HG02678 (cell line): ENCODE results near the gene GPATCH4.
"Not testable (repeated sequence)": the region's sequence is repeated elsewhere in the genome, so short reads cannot be mapped to it uniquely, and the experiment has no call there.

Source experiments
- ATAC-seq: cut with Tn5 transposase; IDR thresholded peaks from one replicate; pipeline ENCODE4 v1.9.1; 2021; ENCODE audit warnings: mild to moderate bottlenecking, moderate library complexity; ENCODE audit not compliant: unreplicated experiment

Gene GPATCH4

DNA sequence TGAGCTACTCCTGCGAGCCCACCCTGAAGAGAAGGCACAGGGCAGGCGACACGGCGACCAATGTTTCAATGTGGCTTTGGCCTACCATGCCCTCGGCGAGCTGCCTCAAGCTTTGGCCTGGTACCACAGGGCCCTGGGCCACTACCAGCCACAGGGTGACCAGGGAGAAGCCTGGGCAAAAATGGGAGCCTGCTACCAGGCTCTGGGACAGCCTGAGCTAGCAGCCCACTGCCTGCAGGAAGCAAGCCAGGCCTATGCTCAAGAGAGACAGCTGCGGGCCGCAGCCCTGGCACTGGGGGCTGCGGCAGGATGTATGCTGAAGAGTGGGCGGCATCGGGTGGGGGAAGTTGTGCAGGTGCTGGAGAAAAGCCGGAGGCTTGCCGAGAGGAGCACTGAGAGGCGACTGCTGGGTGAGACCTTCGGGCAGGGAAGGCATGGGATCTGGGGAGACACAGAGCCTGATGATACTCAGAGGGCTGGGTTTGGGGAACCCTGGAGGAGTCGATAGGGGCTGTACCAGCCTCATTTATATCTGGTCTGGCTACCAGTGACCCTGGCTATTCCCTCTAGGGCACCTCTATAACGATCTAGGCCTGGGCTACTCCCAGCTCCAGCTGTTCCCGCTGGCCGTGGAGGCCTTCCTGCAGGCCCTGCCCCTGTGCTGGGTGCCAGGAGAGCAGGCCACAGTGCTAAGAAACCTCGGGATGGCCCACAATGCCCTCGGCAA lies 19.5 kb downstream of the GPATCH4 start:
- no peak for ATAC-seq

- no peak for ATAC-seq
Measured at GRCh38 chr1:156579472-156579871, 21.8 kb downstream of the GPATCH4 start, which contains the start of gene TTC24. TTC24 (plus strand) TSS chr1:156579723; CDS start chr1:156581365, 1,642 bp downstream.

- no peak for ATAC-seq
Measured at GRCh38 chr1:156578055-156578454, 23.2 kb downstream of the GPATCH4 start.

DNA sequence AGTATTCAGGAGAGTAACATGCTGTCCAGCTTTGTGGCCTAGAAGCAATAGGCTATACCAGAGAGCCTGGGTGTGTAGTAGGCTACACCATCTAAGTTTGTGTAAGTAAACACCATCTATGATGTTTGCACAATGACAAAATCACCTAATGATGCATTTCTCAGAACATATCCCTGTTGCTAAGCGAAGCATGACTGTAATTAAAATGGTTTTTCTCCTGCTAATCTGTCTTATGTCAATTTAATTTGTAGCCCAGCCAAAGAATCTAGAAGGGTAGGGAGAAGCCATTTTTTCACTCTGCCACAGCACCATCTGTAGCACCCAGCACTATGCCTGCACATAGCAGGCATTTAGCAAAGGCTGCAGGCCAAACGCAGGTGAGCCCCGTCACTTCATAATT lies 23.7 kb downstream of the GPATCH4 start:
- ATAC-seq, result no peak

- no peak for ATAC-seq
Measured at GRCh38 chr1:156574039-156574633, 27.1 kb downstream of the GPATCH4 start.

- no peak for ATAC-seq
Measured at GRCh38 chr1:156572663-156573018, 28.6 kb downstream of the GPATCH4 start.

DNA sequence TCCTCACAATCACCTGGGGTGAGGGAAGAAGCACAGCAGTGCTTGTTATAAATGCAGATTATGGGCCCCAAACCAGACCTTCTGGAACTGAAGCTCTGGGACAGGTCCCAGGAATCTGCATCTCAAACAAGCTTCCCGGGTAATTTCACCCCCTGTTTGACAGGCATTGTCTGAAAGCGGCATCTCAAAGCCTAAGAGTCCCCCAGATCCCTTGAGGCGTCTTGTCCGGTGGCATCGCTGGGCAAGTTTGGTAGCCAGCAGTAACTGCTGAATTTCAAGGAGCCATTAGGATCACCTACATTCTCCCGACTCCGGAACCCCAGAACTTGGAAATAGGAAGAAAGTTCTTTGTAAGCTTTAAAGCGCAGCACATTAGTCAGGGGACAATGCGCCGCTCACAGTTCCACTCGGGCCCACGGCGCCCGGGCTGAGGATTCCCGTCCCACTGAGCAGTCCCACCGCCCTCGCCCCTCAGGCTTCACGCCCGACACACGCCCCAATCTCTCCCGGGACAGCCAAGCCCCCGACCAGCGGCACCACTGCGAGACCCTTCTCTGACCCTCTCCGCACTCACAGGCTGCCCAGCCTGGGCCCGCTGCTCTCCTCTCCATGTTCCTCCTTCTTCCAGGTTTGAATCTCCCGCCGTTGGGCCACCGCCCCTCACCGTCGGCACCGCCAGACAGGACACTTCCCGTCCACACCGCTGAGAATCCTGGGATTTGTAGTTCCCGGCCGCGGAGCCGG lies 29.2 kb downstream of the GPATCH4 start, which contains the start of gene IQGAP3:
TSS of gene IQGAP3 (minus strand) at position 647 of the 744 bp plus-strand sequence. CDS start at position 611, 36 bp downstream.
- peak; percentile 93 for ATAC-seq

DNA sequence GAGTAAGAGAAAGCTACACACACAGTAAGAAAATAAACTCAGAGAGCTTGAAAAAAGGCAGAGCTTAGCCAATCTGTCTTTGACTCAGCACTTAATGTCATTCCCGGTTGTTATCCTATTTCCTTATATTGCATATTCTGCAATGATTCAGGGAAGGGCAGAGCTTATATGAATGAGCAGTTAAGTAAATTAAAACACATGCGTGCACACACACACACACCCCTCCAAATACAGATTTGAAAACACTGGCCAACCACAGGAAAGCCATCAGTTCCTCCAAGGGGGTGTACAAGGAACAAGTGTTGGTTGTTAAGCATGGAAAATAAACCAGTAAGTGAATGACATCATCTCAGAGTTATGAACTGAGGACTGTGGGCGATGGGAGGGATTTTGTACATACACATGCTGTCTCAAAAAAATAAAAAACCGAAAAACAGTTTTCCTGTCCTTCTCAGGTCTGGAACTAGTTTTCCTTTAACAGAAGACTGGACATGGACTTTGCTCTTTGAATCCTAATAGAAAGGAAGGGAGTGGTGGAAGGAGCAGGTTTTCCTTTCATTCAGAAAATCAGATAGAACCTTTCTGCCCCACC lies 29.9 kb downstream of the GPATCH4 start:
- ATAC-seq, result no peak

DNA sequence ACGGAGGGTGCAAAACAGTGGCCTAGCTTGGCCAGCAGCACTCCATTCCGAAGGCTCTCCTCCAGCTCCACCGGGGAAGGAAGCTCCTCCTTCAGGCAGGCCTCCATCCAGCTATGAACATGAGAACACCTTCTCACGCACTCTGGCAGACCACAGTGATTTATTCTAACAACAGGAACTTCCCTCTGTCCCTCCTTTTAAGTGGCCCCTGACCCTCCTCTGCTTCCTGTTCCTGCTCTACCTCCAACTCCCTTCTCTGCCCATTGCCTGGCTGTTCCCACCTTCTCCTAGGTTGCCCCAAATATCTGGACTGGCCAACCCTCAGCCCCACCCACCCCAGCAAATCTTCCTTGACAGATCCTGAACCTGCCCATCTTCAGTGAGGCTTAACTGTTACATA lies 34.8 kb downstream of the GPATCH4 start:
- ATAC-seq, result no peak

GRCh38 chr1:156565519-156565918 lies 35.8 kb downstream of the GPATCH4 start:
- no peak for ATAC-seq

GRCh38 chr1:156560585-156561163 lies 40.6 kb downstream of the GPATCH4 start:
- ATAC-seq, result no peak

- no peak for ATAC-seq
Measured at GRCh38 chr1:156559797-156560385, 41.4 kb downstream of the GPATCH4 start.

GRCh38 chr1:156559086-156559796 lies 42.0 kb downstream of the GPATCH4 start:
- no peak for ATAC-seq

DNA sequence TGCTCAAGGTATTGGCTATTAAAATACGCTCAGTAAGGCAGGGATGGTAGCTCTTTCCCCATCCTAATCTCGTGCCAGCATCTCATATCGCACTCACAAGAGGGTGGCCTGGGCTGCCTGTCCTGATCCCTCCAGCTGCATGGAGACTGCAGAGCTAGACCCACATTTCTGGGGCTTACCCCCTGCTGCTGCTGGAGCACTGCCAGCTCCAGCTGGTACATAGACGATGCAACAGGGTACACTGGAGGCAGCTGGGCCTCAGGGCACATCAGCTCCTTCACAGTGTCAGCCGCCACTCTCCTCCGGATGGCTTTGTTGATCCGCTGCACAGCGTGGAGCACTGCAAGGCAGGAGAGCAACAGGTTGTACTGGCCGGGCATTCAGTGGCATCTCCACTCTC lies 44.9 kb downstream of the GPATCH4 start:
- no peak for ATAC-seq

GRCh38 chr1:156555715-156556114 lies 45.6 kb downstream of the GPATCH4 start:
- ATAC-seq, result no peak

- no peak for ATAC-seq
Measured at GRCh38 chr1:156554971-156555370, 46.3 kb downstream of the GPATCH4 start.

DNA sequence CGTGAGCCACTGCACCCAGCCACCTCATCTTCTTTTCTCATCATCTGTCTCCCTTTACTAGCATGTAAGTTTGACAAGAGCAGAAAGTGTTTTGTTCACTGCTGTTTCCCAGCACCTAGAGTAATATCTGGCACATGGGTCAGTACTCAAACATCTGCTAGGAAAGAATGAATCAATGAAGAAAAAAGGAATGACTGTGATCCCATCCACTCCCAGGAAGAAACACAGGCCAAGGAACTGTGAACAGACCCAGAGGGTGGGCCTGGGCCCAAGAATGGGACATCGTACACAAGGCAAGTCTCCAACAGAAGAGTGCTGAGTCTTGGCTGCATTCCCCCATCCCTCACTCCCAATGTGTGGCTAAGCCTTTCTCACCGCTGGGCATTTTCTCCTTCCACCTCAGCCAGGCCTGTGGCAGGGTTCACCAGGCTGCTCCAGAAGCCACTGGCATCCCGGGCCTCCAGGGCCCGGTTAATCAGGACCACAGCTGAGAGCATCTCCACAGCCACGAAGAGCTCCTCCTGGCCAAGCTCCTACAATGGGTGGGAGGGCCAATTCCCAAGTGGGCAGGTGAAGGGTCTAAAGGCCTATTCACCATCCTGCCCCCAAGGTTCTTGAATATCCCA lies 47.3 kb downstream of the GPATCH4 start:
- no peak for ATAC-seq

DNA sequence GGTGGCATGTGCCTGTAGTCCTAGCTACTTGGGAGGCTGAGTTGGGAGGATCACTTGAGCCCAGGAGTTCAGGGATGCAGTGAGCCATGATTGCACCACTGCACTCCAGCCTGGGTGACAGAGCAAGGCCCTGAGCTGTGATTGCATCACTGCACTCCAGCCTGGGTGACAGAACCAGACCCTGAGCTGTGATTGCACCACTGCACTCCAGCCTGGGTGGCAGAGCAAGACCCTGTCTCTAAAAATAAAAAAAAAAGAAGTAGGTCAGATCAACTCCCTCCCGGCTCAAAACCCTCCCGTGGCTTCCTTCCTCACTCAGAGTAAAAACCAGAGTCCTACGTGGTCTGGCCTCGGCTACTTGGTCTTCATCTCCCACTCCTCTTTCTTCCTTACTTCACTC lies 48.3 kb downstream of the GPATCH4 start:
- ATAC-seq, result not testable (repeated sequence)

DNA sequence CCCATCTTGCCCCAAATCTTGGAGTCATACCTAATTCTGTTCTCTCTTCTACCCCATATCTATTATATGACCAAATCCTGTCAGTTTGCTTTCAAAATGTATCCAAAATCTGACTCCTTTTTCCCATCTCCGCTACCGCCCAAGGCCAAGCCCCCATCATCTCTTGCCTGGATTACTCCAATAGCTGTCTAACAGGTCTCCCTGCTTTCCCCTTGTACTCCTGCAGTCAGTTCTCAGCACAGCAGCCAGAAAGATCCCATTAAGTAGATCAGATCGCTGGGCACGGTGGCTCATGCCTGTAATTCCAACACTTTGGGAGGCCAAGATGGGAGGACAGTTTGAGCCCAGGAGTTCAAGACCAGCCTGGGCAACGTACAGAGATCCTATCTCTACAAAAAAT lies 48.8 kb downstream of the GPATCH4 start:
- ATAC-seq, result no peak

DNA sequence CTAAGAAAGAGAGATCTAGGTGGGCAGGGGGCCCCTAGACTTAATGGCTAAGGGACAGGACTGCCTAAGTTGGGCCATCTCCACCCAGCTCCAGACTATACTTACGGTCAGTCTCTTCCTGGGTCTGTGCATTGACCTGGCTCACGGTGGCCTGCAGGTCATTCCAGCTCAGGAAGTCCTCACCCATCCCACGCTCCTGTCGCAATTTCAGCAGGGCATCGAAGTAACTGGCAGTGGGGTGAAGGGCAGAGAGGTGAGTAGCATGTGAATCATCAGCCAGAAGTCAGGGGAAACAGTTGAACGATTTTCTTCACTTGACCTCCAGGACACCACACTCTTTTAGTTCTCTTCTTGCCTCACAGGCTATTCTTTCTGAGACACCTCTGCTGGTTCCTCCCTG lies 49.4 kb downstream of the GPATCH4 start:
- ATAC-seq, result no peak
